ENCODE data around the gene ALPK1.
"Not testable (repeated sequence)": the region's sequence is repeated elsewhere in the genome, so short reads cannot be mapped to it uniquely, and the experiment has no call there.

Gene ALPK1

DNA sequence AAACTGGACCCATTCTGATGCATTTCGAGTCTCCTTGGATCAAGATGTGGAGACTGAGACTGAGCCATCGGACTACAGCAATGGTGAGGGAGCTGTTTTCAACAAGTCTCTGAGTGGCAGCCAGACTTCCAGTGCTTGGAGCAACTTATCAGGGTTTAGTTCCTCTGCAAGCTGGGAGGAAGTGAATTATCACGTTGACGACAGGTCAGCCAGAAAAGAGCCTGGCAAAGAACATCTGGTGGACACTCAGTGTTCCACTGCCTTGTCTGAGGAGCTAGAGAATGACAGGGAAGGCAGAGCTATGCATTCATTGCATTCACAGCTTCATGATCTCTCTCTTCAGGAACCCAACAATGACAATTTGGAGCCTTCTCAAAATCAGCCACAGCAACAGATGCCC, 134.0 kb downstream of the ALPK1 start:
- DNase-seq (ENCODE audit: low read depth), result no peak
- no peak overlapping the region for H3K4me3 ChIP-seq (ENCODE audit: control insufficient read depth, low read depth, low read length)
- TF ChIP-seq, protein P1, sequence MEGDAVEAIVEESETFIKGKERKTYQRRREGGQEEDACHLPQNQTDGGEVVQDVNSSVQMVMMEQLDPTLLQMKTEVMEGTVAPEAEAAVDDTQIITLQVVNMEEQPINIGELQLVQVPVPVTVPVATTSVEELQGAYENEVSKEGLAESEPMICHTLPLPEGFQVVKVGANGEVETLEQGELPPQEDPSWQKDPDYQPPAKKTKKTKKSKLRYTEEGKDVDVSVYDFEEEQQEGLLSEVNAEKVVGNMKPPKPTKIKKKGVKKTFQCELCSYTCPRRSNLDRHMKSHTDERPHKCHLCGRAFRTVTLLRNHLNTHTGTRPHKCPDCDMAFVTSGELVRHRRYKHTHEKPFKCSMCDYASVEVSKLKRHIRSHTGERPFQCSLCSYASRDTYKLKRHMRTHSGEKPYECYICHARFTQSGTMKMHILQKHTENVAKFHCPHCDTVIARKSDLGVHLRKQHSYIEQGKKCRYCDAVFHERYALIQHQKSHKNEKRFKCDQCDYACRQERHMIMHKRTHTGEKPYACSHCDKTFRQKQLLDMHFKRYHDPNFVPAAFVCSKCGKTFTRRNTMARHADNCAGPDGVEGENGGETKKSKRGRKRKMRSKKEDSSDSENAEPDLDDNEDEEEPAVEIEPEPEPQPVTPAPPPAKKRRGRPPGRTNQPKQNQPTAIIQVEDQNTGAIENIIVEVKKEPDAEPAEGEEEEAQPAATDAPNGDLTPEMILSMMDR (IDR thresholded peaks at IDR 0.05; ENCODE audit: control insufficient read depth, insufficient read depth, low read depth, low read length, missing control alignments), result no peak

DNA sequence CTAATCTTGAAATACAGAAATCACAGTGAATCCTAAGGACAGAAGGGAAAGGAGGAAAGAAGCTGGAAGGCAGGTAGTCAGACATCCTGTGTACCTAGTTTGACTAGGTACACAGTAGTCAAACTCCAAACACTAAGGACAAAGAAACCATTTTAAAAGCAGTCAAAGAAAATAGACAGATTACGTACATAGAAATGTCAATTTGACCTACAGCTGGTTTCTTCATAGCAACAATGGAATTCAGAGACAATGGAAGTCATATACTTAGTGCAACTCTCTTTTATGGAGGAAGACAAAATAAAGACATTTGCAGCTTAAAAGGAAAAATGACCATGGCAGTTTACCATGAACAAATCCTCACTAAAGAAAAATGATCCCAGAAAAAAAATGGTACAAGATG, 139.8 kb downstream of the ALPK1 start:
- no peak overlapping the region for H3K4me3 ChIP-seq (ENCODE audit: control insufficient read depth, low read depth, low read length)
- TF ChIP-seq, protein P1 (IDR thresholded peaks at IDR 0.05; ENCODE audit: control insufficient read depth, insufficient read depth, low read depth, low read length, missing control alignments), result no peak
- DNase-seq (ENCODE audit: low read depth), result no peak

DNA sequence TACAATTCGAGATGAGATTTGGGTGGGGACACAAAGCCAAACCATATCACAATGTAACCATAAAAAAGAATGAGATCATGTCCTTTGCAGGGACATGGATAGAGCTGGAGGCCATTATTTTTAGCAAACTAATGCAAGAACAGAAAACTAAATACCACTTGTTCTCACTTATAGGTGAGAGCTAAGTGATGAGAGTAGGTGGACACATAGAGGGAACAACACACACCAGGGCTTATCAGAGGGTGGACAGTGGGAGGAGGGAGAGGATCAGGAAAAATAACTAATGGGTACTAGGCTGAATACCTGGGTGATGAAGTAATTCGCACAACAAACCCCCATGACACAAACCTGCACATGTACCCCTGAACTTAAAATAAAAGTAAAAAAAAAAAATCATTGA, 145.1 kb downstream of the ALPK1 start:
- H3K4me3 ChIP-seq (ENCODE audit: control insufficient read depth, low read depth, low read length); DNase-seq (ENCODE audit: low read depth): not testable (repeated sequence)

DNA sequence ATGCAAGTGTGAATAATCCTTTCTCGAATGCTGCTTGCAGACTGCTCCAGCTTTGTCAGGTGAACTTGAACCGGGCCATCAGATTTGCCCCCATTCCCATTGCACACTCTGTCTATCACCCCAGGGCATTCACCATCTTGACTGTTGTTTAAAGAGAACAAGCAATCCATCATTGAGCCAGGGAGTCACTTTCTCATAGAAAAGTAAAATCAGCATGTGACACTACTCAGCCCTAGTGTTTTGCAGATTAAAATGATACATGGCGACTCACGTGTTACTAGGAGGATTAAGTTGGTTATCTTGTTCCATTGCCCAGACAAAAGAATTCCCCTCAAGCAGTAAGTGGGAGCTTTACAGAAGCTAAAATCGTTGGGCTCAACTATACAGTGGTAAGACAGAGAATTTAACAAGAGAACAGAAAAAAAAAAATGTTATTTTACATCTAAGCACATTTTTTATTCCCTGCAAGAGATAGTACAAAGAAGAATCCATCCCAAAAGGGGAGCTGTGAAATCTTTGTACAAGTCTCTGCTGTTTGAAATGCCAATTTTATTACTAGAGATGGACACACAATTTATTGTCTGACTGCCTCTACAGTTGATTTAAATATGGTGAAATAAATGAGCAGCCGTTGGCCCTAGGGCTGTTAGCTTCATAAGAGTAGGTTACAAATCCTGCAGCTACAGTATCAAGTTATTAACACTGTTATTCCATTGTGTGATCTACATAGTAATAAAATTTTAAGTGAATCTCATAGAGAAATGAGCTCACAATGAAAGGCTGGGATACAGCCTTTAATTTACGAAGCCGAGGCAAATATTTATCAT, 151.3 kb downstream of the ALPK1 start:
- DNase-seq (ENCODE audit: low read depth), result peak; percentile 8
- no peak overlapping the region for H3K4me3 ChIP-seq (ENCODE audit: control insufficient read depth, low read depth, low read length)
- TF ChIP-seq, protein P1 (IDR thresholded peaks at IDR 0.05; ENCODE audit: control insufficient read depth, insufficient read depth, low read depth, low read length, missing control alignments), result no peak

DNA sequence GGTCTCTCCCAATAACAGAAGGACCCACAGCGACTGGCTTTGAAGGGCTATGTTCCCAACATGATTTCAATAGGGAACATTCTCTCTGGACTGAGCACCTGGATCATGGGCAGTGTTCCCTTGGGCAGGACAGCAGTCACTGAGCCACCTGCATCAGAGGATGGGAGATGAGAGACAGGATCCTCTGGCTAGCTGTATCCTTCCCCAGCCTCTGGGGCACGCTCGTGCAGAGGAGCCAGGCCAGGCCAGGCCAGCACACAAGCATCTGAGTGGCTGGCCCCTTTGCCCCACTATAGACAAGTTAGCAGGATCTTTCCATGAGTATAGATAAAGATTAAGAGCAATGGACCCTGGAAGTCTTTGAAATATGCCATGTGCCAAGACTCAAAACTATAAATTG, 152.5 kb downstream of the ALPK1 start:
- TF ChIP-seq, protein P1 (IDR thresholded peaks at IDR 0.05; ENCODE audit: control insufficient read depth, insufficient read depth, low read depth, low read length, missing control alignments), result no peak
- DNase-seq (ENCODE audit: low read depth), result no peak

DNA sequence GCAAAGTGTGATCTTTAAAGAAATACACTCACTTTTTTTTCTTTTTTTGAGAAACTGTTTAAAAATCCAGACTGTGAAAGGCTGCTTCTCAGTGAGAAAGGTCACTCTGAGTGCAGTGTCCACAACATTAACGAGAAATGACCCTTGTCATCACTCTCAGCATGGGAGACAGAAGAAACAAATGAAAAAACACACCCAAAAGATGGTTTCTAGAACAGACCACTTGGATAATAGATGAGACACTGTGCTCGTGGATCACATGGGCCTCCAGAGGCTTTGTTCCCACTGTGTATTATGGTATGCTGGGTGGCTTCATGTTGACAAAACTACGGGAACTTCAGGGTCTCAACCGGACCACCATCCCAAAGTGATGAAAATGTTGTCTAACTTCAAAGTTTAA, 153.9 kb downstream of the ALPK1 start:
- TF ChIP-seq, protein P1 (IDR thresholded peaks at IDR 0.05; ENCODE audit: control insufficient read depth, insufficient read depth, low read depth, low read length, missing control alignments), result no peak
- no peak for DNase-seq (ENCODE audit: low read depth)

More for the DNA sequence above, 152.5 kb downstream of the ALPK1 start:
- no peak overlapping the region for H3K4me3 ChIP-seq (ENCODE audit: control insufficient read depth, low read depth, low read length)

DNA sequence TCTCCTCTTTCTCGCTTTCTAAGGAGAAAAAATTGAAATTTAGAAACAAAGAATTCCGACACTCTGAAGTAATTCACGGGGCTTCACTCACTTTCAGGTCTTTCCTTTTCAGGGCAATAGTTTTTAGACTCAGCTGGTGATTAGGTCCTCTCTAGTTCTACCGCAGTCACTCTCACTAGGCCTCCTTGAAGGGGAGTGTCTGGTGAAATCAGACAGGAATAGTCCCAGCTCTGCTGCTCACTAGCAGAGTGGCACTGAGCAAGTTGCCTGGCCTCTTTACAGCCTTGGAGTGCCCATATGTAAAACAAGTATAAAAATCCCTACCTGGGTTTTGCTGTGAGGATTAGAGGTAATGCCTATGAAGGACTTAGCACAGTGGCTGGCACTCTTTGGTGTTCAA, 154.7 kb downstream of the ALPK1 start:
- no peak overlapping the region for H3K4me3 ChIP-seq (ENCODE audit: control insufficient read depth, low read depth, low read length)
- DNase-seq (ENCODE audit: low read depth), result no peak
- TF ChIP-seq, protein P1 (IDR thresholded peaks at IDR 0.05; ENCODE audit: control insufficient read depth, insufficient read depth, low read depth, low read length, missing control alignments), result no peak

More for the DNA sequence above, 153.9 kb downstream of the ALPK1 start:
- H3K4me3 ChIP-seq (ENCODE audit: control insufficient read depth, low read depth, low read length), result no peak overlapping the region
